Activated naive CD8-positive, alpha-beta T cell treated with anti-CD3 and anti-CD28 coated beads, Interleukin-2, amount 10 ng/mL, durations not matched to agents 7 days and 5 days (primary cell): ENCODE measurements around the gene MAGEA3. TPM values are rescaled to one million over a fixed set of nuclear protein-coding genes. Genes with fewer than 3 reads are reported as not detected.
"Not testable (repeated sequence)": the region's sequence is repeated elsewhere in the genome, so short reads cannot be mapped to it uniquely, and the experiment has no call there.

Experiments
- ATAC-seq: fragments of 150-1000 bp; cut with Tn5 transposase; one replicate; pipeline ENCODE4 v1.10.0; 2021; ENCODE audit warnings: low read depth, moderate library complexity
- POLR2A ChIA-PET: fragments of 350-600 bp; sonication (Branson Sonifier 250); formaldehyde crosslinking; loops from one replicate; lab custom pipeline; 2021; ENCODE audit warnings: antibody characterized with exemption; lab: Charles Lee
- DNase-seq: peaks from one replicate; pipeline ENCODE4 v3.0.0; 2021
- H3K27ac Mint-ChIP-seq: one replicate; pipeline ENCODE4 v1.8.0; 2022; ENCODE audit warnings: mild to moderate bottlenecking, mixed read lengths
- H3K27me3 Mint-ChIP-seq: one replicate; pipeline ENCODE4 v1.8.0; 2022; ENCODE audit warnings: mild to moderate bottlenecking, moderate library complexity, mixed read lengths
- H3K36me3 Mint-ChIP-seq: one replicate; pipeline ENCODE4 v1.8.0; 2021; ENCODE audit warnings: mild to moderate bottlenecking, mixed read lengths
- H3K4me1 Mint-ChIP-seq: one replicate; pipeline ENCODE4 v1.8.0; 2021; ENCODE audit warnings: mixed read lengths
- H3K4me3 Mint-ChIP-seq: one replicate; pipeline ENCODE4 v1.8.0; 2022; ENCODE audit warnings: mild to moderate bottlenecking, moderate library complexity, mixed read lengths
- H3K9me3 Mint-ChIP-seq: one replicate; pipeline ENCODE4 v1.8.0; 2021; ENCODE audit warnings: mixed read lengths
- total RNA-seq, 2 experiments: library from RNA; stranded (reverse); gene quantifications; one replicate each; pipeline ENCODE4 v1.2.3, GENCODE V29; 2021

The MAGEA3 gene
- total RNA-seq, 2 experiments from 2014 or later = not detected

DNA sequence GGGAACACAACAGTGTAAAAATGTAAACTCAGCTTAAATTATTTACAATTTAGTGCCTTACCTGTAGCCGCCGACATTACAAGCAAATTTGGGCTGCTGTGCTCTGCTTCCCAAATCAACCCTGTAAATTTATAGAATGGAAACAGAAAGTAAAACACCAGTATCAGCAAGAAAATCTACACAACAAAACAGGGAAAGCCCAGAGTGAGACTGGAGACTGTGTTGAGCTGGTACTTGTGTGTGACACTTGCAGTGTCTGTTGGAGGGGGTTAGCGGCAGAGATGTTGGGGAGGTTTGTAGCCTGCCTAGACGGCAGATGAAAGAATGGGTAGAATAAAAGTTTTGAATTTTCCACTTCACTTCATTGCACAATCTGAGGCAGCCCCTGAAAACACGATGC, 14.6 kb downstream of the MAGEA3 start:
- ATAC-seq, H3K36me3 Mint-ChIP-seq, H3K27ac Mint-ChIP-seq, H3K9me3 Mint-ChIP-seq, POLR2A ChIA-PET, H3K27me3 Mint-ChIP-seq, H3K4me1 Mint-ChIP-seq, DNase-seq, H3K4me3 Mint-ChIP-seq: not testable (repeated sequence)

DNA sequence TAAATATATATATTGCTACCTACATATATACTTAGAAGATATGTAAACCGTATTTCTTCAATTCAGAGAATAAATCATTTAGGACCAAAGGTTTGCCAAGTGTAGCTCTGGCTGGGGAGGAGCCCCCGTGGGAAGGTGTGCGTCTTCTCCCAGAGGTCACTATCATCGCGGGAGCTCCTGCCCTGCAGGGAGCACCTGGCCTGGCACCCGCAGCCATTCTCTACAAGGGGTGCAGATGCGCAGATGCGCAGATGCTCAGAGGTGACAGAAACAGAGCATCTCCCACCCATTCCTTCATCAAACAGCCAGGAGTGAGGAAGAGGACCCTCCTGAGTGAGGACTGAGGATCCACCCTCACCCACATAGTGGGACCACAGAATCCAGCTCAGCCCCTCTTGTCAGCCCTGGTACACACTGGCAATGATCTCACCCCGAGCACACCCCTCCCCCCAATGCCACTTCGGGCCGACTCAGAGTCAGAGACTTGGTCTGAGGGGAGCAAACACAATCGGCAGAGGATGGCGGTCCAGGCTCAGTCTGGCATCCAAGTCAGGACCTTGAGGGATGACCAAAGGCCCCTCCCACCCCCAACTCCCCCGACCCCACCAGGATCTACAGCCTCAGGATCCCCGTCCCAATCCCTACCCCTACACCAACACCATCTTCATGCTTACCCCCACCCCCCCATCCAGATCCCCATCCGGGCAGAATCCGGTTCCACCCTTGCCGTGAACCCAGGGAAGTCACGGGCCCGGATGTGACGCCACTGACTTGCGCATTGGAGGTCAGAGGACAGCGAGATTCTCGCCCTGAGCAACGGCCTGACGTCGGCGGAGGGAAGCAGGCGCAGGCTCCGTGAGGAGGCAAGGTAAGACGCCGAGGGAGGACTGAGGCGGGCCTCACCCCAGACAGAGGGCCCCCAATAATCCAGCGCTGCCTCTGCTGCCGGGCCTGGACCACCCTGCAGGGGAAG, 15.5 kb downstream of the MAGEA3 start, which contains the start of gene MAGEA2B:
Gene MAGEA2B, plus strand, starts transcription at position 814 of the 973 bp plus-strand sequence. CDS start 2,479 bp downstream, outside the sequence.
- POLR2A ChIA-PET, DNase-seq, H3K4me3 Mint-ChIP-seq, H3K4me1 Mint-ChIP-seq, H3K36me3 Mint-ChIP-seq, ATAC-seq, H3K9me3 Mint-ChIP-seq, H3K27ac Mint-ChIP-seq, H3K27me3 Mint-ChIP-seq: not testable (repeated sequence)

DNA sequence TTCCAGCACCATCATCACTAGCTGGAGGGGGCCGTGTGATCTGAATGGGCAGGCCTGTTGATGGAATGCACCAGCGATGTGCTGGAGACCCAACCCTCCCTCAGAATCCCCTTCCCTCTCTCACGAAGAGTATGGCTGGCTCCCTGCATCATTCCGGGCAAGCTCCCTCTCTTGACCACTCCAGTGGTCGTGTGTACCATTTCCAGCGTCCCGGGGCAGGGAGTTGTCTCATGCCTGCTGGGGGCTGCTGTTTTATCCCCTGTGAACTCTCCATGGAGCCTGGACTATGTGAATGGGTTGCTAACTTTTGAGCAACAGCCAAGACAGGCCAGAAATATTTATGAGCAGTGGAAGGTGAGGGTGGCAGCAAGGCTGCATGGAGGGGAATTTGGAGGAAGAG, 26.8 kb downstream of the MAGEA3 start:
- Mint-ChIP-seq H3K9me3 (no peaks in the 10 kb centered on the region), H3K36me3 (no peaks in the 10 kb centered on the region), H3K27me3 (no peaks in the 10 kb centered on the region), H3K4me3 (no peak overlapping the region), H3K4me1 (no peaks in the 10 kb centered on the region), H3K27ac (no peak overlapping the region)
- ATAC-seq (no peak), DNase-seq (no peak)
- POLR2A ChIA-PET = no interaction called here

DNA sequence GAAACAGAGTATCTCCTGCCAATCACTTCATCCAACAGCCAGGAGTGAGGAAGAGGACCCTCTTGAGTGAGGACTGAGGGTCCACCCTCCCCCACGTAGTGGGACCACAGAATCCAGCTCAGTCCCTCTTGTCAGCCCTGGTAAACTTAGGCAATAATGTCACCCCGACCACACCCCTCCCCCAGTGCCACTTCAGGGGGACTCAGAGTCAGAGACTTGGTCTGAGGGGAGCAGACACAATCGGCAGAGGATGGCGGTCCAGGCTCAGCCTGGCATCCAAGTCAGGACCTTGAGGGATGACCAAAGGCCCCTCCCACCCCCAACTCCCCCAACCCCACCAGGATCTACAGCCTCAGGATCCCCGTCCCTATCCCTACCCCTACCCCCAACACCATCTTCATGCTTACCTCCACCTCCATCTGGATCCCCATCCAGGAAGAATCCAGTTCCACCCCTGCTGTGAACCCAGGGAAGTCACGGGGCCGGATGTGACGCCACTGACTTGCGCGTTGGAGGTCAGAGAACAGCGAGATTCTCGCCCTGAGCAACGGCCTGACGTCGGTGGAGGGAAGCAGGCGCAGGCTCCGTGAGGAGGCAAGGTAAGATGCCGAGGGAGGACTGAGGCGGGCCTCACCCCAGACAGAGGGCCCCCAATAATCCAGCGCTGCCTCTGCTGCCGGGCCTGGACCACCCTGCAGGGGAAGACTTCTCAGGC, 34.8 kb downstream of the MAGEA3 start, which contains the start of the genes CSAG1 and MAGEA12:
Gene CSAG1, minus strand, starts transcription at position 461 of the 715 bp plus-strand sequence. CDS start 1,261 bp downstream, outside the sequence.
Gene MAGEA12, plus strand, starts transcription at position 497 of the 715 bp plus-strand sequence. CDS start 2,405 bp downstream, outside the sequence.
- no peaks in the 10 kb centered on the region for H3K4me1 Mint-ChIP-seq
- H3K4me3 Mint-ChIP-seq = no peak within 1 kb of the TSS
- no peak within 1 kb of the TSS for H3K27ac Mint-ChIP-seq
- H3K9me3 Mint-ChIP-seq = no peaks in the 10 kb centered on the region
- no peak for DNase-seq
- H3K27me3 Mint-ChIP-seq = peaks cover 6% of the 10 kb centered on the region
- H3K36me3 Mint-ChIP-seq = no peaks in the 10 kb centered on the region
- ATAC-seq = no peak
- POLR2A ChIA-PET = no interaction called here

- H3K4me3 Mint-ChIP-seq, ATAC-seq, H3K4me1 Mint-ChIP-seq, DNase-seq, POLR2A ChIA-PET, H3K27me3 Mint-ChIP-seq, H3K36me3 Mint-ChIP-seq, H3K9me3 Mint-ChIP-seq, H3K27ac Mint-ChIP-seq: not testable (repeated sequence)
Observed at GRCh38 chrX:152734143-152734858, 35.7 kb downstream of the MAGEA3 start.

DNA sequence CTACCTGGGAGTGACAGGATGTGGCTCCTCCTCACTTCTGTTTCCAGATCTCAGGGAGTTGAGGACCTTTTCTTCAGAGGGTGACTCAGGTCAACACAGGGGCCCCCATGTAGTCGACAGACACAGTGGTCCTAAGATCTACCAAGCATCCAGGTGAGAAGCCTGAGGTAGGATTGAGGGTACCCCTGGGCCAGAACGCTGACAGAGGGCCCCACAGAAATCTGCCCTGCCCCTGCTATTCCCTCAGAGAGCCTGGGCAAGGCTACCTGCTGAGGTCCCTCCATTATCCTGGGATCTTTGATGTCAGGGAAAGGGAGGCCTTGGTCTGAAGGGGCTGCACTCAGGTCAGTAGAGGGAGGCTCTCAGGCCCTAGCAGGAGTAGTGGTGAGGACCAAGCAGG, 36.5 kb downstream of the MAGEA3 start:
- H3K27ac Mint-ChIP-seq = no peak overlapping the region

GRCh38 chrX:152735860-152736511, 37.4 kb downstream of the MAGEA3 start:
- Mint-ChIP-seq H3K9me3 (no peaks in the 10 kb centered on the region), H3K4me1 (no peaks in the 10 kb centered on the region), H3K36me3 (no peaks in the 10 kb centered on the region), H3K27me3 (peaks cover 6% of the 10 kb centered on the region), H3K27ac (no peak overlapping the region), H3K4me3 (no peak overlapping the region)
- POLR2A ChIA-PET = no interaction called here
- DNase-seq (no peak), ATAC-seq (no peak)

More for the DNA sequence above, 36.5 kb downstream of the MAGEA3 start:
- POLR2A ChIA-PET = no interaction called here
- H3K4me1 Mint-ChIP-seq = no peaks in the 10 kb centered on the region
- ATAC-seq (no peak), DNase-seq (no peak)
- H3K9me3 Mint-ChIP-seq = no peaks in the 10 kb centered on the region
- H3K36me3 Mint-ChIP-seq = no peaks in the 10 kb centered on the region
- peaks cover 6% of the 10 kb centered on the region for H3K27me3 Mint-ChIP-seq
- H3K4me3 Mint-ChIP-seq = no peak overlapping the region

DNA sequence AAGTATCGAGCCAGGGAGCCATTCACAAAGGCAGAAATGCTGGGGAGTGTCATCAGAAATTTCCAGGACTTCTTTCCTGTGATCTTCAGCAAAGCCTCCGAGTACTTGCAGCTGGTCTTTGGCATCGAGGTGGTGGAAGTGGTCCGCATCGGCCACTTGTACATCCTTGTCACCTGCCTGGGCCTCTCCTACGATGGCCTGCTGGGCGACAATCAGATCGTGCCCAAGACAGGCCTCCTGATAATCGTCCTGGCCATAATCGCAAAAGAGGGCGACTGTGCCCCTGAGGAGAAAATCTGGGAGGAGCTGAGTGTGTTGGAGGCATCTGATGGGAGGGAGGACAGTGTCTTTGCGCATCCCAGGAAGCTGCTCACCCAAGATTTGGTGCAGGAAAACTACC, 37.9 kb downstream of the MAGEA3 start:
- H3K9me3 Mint-ChIP-seq, POLR2A ChIA-PET, H3K36me3 Mint-ChIP-seq, H3K27ac Mint-ChIP-seq, DNase-seq, H3K27me3 Mint-ChIP-seq, H3K4me3 Mint-ChIP-seq, ATAC-seq, H3K4me1 Mint-ChIP-seq: not testable (repeated sequence)

DNA sequence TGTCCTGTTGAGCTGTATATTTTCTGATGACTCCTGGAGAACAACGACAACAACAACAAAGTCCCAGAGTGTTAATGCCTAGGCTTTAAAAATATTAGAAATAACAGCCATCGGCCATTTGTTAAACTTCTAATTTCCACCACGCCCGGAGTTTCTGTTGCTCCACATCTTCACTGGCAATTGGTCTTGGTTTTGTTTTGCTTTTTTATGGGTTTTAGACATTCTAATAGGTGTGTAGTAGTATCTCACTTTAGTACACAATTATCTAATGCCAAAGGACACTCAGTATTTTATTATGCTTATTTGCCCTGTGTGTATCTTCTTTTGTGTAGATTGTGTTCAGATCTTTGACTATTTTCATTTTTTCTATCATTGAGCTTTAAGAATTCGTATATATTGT, 40.0 kb downstream of the MAGEA3 start:
- no peak overlapping the region for H3K4me3 Mint-ChIP-seq

More for the DNA sequence above, 40.0 kb downstream of the MAGEA3 start:
- Mint-ChIP-seq H3K4me1 (no peaks in the 10 kb centered on the region), H3K9me3 (no peaks in the 10 kb centered on the region), H3K27me3 (peaks cover 8% of the 10 kb centered on the region), H3K27ac (no peak overlapping the region), H3K36me3 (no peaks in the 10 kb centered on the region)
- ATAC-seq (no peak), DNase-seq (no peak)
- POLR2A ChIA-PET = no interaction called here

Other genes starting within 250 kb of the MAGEA3 start
- gene GABRA3, start 247.5 kb upstream of the MAGEA3 start, total RNA-seq = not detected
- not detected for gene GABRQ, start 60.9 kb upstream of the MAGEA3 start, total RNA-seq
- gene CSAG2, start 10.5 kb downstream of the MAGEA3 start, total RNA-seq = under 1 TPM in 1 of 2 experiments, not detected in 1; 0.61 TPM
- gene MAGEA2B, start 15.8 kb downstream of the MAGEA3 start, total RNA-seq = not detected
- not detected for gene CSAG1, start 34.9 kb downstream of the MAGEA3 start, total RNA-seq
- gene MAGEA12, start 35.0 kb downstream of the MAGEA3 start, total RNA-seq = not detected
- not detected for gene MAGEA2, start 55.0 kb downstream of the MAGEA3 start, total RNA-seq
- gene CSAG3, start 60.4 kb downstream of the MAGEA3 start, total RNA-seq = not detected
- gene MAGEA6, start 70.9 kb downstream of the MAGEA3 start, total RNA-seq = not detected
- gene CETN2, start 132.0 kb downstream of the MAGEA3 start, total RNA-seq = 1 to 10 TPM; 7.3 to 8.9 TPM
- 10 to 100 TPM; 11.4 to 13.8 TPM for gene NSDHL, start 132.3 kb downstream of the MAGEA3 start, total RNA-seq
- gene ZNF185, start 199.3 kb downstream of the MAGEA3 start, total RNA-seq = 1 to 10 TPM; 1.6 to 1.9 TPM